Uterus (tissue), 4 donors: ENCODE data around the gene SGIP1. TPM values are rescaled to one million over a fixed set of nuclear protein-coding genes. Genes with fewer than 3 reads are reported as not detected.

Experiments
- DNase-seq, 2 donors: peaks; one replicate each; pipeline ENCODE4 v3.0.0-alpha.2; 2019 to 2020
- H3K27ac ChIP-seq, 2 donors: fragments of 200-600 bp; sonication (generic); 1 replicate in 1 of 2; 2 replicates in 1 of 2; pipeline ENCODE4 v1.5.1; 2016 to 2018
- H3K27me3 ChIP-seq, 2 donors: fragments of 200-600 bp; sonication (generic); one replicate each; pipeline ENCODE4 v1.5.1; 2018 to 2019; ENCODE audit warnings: control low read depth in 1 of 2
- H3K36me3 ChIP-seq, 2 donors: fragments of 200-600 bp; sonication (generic); one replicate each; pipeline ENCODE4 v1.5.1; 2019; ENCODE audit warnings: control low read depth in 1 of 2
- H3K4me1 ChIP-seq, 2 donors: fragments of 200-600 bp; sonication (generic); one replicate each; pipeline ENCODE4 v1.5.1; 2018 to 2019; ENCODE audit warnings: control low read depth in 1 of 2
- H3K4me3 ChIP-seq, 2 donors: fragments of 200-600 bp; sonication (generic); 1 replicate in 1 of 2; 2 replicates in 1 of 2; pipeline ENCODE4 v1.5.1; 2018 to 2019; ENCODE audit warnings: mild to moderate bottlenecking in 1 of 2
- H3K9me3 ChIP-seq, 2 donors: fragments of 200-600 bp; sonication (generic); one replicate each; pipeline ENCODE4 v1.5.1; 2019; ENCODE audit warnings: control low read depth in 1 of 2
- POLR2A ChIP-seq, 2 donors: fragments of 450-650 bp; IDR thresholded peaks; one replicate each; pipeline ENCODE4 v1.6.1; 2016; ENCODE audit warnings: antibody characterized with exemption in 2 of 2, mild to moderate bottlenecking in 1 of 2, moderate library complexity in 1 of 2
- intact Hi-C: fragments of 100-400 bp; cut with DNase I; formaldehyde crosslinking; loops from one replicate; pipeline ENCODE4 v1.15.1; 2023; ENCODE audit warnings: low total_unique reads
- total RNA-seq, 4 donors: library from RNA; depleted of rRNA in 3 of 4; stranded (reverse); fragments of >200 nt in 3 of 4; gene quantifications; one replicate each; pipeline versions ENCODE4 v1.1.0 to v1.2.4, GENCODE V29; 2014 to 2023
- TF ChIP-seq, protein P1 (sequence below), 4 experiments: fragments of 200-600 bp in 2 of 4; fragments of 450-650 bp in 2 of 4; sonication (generic) in 2 of 4; IDR thresholded peaks; one replicate each; pipeline ENCODE4 v1.5.1; 2016 to 2019; ENCODE audit warnings: antibody characterized with exemption in 4 of 4, mild to moderate bottlenecking in 2 of 4, moderate library complexity in 1 of 4
- donor health status: DM: yes; HTN: yes; CAD: no.

SGIP1 gene
- total RNA-seq, 4 donors from 2014 or later: 2.8 to 23.0 (median 6.4) TPM

DNA sequence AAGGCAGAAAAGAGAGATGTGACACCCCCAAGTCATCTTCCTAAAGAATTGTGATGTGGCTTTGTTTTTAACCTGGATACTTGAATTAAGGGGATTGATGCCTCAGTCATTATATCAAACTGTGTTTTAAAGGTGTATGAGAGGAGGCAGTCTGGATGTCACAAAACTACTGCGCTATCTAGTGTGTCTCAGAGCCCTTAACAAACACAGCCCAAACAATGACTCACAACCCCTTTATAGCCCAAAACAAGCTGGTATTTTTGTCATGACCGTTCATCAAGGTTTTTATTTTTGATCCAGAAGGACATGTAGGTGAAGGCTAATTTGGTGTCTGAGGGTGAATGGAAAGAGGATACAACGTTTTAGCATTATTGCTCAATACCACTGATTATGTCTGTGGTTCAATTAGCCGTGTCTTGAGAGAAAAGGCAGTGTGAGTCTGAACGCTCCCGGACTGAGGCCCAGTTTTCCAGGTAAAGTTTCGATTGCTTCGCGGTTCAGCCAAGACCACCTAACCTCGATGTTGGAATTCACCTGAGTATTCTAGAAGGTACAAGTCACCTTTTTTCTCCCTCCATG, 71.6 kb downstream of the SGIP1 start:
- Histone ChIP-seq H3K4me1 (no peaks in the 10 kb centered on the region), H3K4me3 (no peak overlapping the region), H3K9me3 (no peaks in the 10 kb centered on the region), H3K27ac (no peak overlapping the region), H3K27me3 (no peaks in the 10 kb centered on the region), H3K36me3 (no peaks in the 10 kb centered on the region)
- DNase-seq: no peak
- no peak for TF ChIP-seq POLR2A (IDR thresholded peaks at IDR 0.05)
- TF ChIP-seq, protein P1, sequence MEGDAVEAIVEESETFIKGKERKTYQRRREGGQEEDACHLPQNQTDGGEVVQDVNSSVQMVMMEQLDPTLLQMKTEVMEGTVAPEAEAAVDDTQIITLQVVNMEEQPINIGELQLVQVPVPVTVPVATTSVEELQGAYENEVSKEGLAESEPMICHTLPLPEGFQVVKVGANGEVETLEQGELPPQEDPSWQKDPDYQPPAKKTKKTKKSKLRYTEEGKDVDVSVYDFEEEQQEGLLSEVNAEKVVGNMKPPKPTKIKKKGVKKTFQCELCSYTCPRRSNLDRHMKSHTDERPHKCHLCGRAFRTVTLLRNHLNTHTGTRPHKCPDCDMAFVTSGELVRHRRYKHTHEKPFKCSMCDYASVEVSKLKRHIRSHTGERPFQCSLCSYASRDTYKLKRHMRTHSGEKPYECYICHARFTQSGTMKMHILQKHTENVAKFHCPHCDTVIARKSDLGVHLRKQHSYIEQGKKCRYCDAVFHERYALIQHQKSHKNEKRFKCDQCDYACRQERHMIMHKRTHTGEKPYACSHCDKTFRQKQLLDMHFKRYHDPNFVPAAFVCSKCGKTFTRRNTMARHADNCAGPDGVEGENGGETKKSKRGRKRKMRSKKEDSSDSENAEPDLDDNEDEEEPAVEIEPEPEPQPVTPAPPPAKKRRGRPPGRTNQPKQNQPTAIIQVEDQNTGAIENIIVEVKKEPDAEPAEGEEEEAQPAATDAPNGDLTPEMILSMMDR (IDR thresholded peaks at IDR 0.05): no peak
- intact Hi-C loops: no loop called here

DNA sequence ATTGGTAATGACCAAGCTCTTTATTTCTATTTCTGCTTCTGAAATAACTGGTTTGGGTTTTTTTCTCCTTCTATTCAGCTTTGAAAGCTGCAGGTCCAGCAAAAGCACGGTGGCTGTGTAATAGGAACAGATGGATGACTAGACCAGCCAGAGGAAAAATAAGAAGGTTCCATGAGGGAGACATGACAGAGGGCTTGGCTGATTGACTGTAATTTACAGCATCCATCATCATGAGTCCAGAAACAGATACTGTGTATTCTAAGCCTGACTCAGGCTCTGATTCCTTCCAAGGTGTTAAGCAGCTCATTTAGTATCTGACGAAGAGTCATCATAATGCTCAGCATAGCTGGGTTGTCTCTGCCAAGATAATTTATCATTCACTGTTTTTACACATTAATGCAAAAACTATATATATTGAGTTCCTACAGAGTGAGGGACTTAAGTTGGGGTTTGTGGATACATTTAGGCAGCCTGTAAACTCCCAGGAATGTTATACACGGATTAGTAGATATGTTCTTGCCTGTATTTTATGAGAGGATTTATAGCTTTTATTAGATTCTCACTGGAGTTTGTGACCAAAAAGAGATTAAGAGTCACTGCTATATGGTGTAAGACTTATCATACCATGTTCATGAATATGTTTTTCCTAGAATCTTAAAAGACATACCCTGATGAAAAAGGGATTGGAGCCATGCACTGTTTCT, 72.6 kb downstream of the SGIP1 start:
- no peak for DNase-seq
- no peak overlapping the region for H3K27ac ChIP-seq
- H3K9me3 ChIP-seq: no peaks in the 10 kb centered on the region
- intact Hi-C loops: no loop called here
- H3K36me3 ChIP-seq: no peaks in the 10 kb centered on the region
- no peaks in the 10 kb centered on the region for H3K27me3 ChIP-seq
- TF ChIP-seq, protein P1 (IDR thresholded peaks at IDR 0.05): no peak
- TF ChIP-seq POLR2A (IDR thresholded peaks at IDR 0.05): no peak
- no peak overlapping the region for H3K4me3 ChIP-seq
- H3K4me1 ChIP-seq: no peaks in the 10 kb centered on the region

DNA sequence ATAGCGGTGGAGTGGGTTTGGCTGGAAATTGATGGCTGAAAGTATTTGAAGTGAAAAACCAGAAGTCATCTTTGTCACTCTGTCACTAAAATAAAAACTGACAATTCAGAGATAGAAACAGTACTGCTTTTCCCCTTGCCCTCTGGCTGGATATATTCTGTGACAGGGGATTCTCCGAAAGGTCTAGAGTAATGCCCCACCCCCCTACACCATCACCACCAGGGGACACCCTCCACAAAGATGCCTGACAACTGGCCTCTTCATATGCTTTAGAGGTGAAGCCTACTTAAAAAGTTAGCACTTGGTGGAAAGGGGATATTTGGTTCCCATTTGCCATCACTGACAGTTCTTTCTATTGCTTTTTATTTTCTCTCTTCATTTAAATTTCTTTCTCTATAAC, 73.5 kb downstream of the SGIP1 start:
- DNase-seq: no peak
- no peaks in the 10 kb centered on the region for H3K4me1 ChIP-seq
- no peaks in the 10 kb centered on the region for H3K36me3 ChIP-seq
- no peaks in the 10 kb centered on the region for H3K9me3 ChIP-seq
- no peaks in the 10 kb centered on the region for H3K27me3 ChIP-seq
- no peak overlapping the region for H3K27ac ChIP-seq
- no peak overlapping the region for H3K4me3 ChIP-seq
- TF ChIP-seq, protein P1 (IDR thresholded peaks at IDR 0.05): no peak
- TF ChIP-seq POLR2A (IDR thresholded peaks at IDR 0.05): no peak
- intact Hi-C loops: no loop called here

DNA sequence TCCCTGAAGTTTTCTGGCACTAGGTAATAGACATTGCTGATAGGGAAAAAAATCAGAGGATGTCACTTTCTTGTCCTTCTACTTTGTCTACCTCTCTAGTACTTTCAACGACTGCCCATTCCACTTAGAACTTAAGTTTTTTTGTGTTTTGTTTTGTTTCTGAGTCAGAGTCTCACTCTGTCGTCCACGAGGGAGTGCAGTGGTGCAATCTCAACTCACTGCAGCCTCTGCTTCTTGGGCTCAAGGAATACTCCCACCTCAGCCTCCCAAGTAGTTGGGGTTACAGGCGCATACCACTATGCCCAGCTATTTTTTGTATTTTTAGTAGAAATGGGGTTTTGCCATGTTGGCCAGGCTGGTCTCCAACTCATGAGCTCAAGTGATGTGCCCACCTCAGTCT, 79.2 kb downstream of the SGIP1 start:
- TF ChIP-seq POLR2A (IDR thresholded peaks at IDR 0.05): no peak
- TF ChIP-seq, protein P1 (IDR thresholded peaks at IDR 0.05): no peak
- intact Hi-C loops: no loop called here

GRCh38 chr1:66617362-66618184, 83.6 kb downstream of the SGIP1 start:
- no peaks in the 10 kb centered on the region for H3K4me1 ChIP-seq
- H3K36me3 ChIP-seq: no peaks in the 10 kb centered on the region
- H3K27ac ChIP-seq: no peak overlapping the region
- TF ChIP-seq, protein P1 (IDR thresholded peaks at IDR 0.05): no peak
- no peak for TF ChIP-seq POLR2A (IDR thresholded peaks at IDR 0.05)
- no peaks in the 10 kb centered on the region for H3K9me3 ChIP-seq
- H3K27me3 ChIP-seq: no peaks in the 10 kb centered on the region
- no peak for DNase-seq
- no peak overlapping the region for H3K4me3 ChIP-seq
- intact Hi-C loops: no loop called here

More for the DNA sequence above, 79.2 kb downstream of the SGIP1 start:
- no peak overlapping the region for H3K27ac ChIP-seq
- no peaks in the 10 kb centered on the region for H3K36me3 ChIP-seq
- H3K4me1 ChIP-seq: no peaks in the 10 kb centered on the region
- DNase-seq: no peak
- no peak overlapping the region for H3K4me3 ChIP-seq
- H3K9me3 ChIP-seq: no peaks in the 10 kb centered on the region
- H3K27me3 ChIP-seq: no peaks in the 10 kb centered on the region
